ENCODE results near the gene RETREG2.

- TF ChIP-seq CTCF (IDR thresholded peaks at IDR 0.05; ENCODE audit: low read length) (no peak), EZH2 (optimal IDR thresholded peaks at IDR 0.05; ENCODE audit: low read depth, low read length) (no peak)
These were observed 17.0 kb upstream of the RETREG2 start for GRCh38 chr2:219161097-219161496.

All from MM.1S (cell line).